OCI-LY3 (cell line): ENCODE results near the gene MYH6.

Experiments
- H2AFZ ChIP-seq: fragments of 200-600, 300-600 bp; shearing (Covaris generic); 2 replicates; pipeline ENCODE4 v1.6.0; 2014; ENCODE audit warnings: antibody characterized with exemption, low read depth, low read length
- H3K27ac ChIP-seq: fragments of 200-600, 300-600 bp; sonication (generic); 2 replicates; pipeline ENCODE4 v1.5.1; 2014; ENCODE audit warnings: mild to moderate bottlenecking, low read length, moderate library complexity, mixed read lengths
- H3K27me3 ChIP-seq: fragments of 200-600, 300-600 bp; sonication (generic); 2 replicates; pipeline ENCODE4 v1.6.1; 2014; ENCODE audit warnings: low read depth, low read length, mixed read lengths
- H3K36me3 ChIP-seq: fragments of 200-600, 300-600 bp; sonication (generic); replicated peaks from 2 replicates; pipeline ENCODE3; 2014; ENCODE audit warnings: low read depth, low read length, mixed read lengths
- H3K4me1 ChIP-seq: fragments of 300-600, 200-600 bp; sonication (generic); 2 replicates; pipeline ENCODE4 v1.6.1; 2014; ENCODE audit warnings: low read length, mixed read lengths
- H3K4me2 ChIP-seq: fragments of 200-600, 300-600 bp; sonication (generic); 2 replicates; pipeline ENCODE4 v1.6.1; 2014; ENCODE audit warnings: low read length, mixed read lengths
- H3K4me3 ChIP-seq: fragments of 300-600, 200-600 bp; sonication (generic); 2 replicates; pipeline ENCODE4 v1.5.1; 2014; ENCODE audit warnings: antibody characterized with exemption, mild to moderate bottlenecking, low read length, moderate library complexity
- H3K79me2 ChIP-seq: fragments of 300-600, 200-600 bp; shearing (Covaris generic); 2 replicates; pipeline ENCODE4 v1.6.1; 2014; ENCODE audit warnings: mild to moderate bottlenecking, low read length, mixed read lengths
- H3K9ac ChIP-seq: fragments of 300-600, 200-600 bp; shearing (Covaris generic); 2 replicates; pipeline ENCODE4 v1.6.0; 2014; ENCODE audit warnings: mild to moderate bottlenecking, low read length, moderate library complexity
- H3K9me3 ChIP-seq: fragments of 200-600, 300-600 bp; shearing (Covaris generic); 2 replicates; pipeline ENCODE4 v1.6.1; 2014; ENCODE audit warnings: low read length, mixed read lengths; ENCODE audit not compliant: insufficient read depth
- H4K20me1 ChIP-seq: fragments of 200-600, 300-600 bp; sonication (generic); 2 replicates; pipeline ENCODE4 v1.6.1; 2016; ENCODE audit warnings: low read length, mixed read lengths; ENCODE audit not compliant: insufficient read depth
- EZH2phosphoT487 ChIP-seq: fragments of 200-600 bp; shearing (Covaris generic); IDR thresholded peaks from 2 replicates; pipeline ENCODE4 v1.6.1; 2018; ENCODE audit warnings: antibody characterized with exemption, mixed run types, low read depth
- TF ChIP-seq, protein P1 (sequence below): fragments of 200-600, 300-600 bp; sonication (generic); IDR thresholded peaks from 2 replicates; pipeline ENCODE4 v1.5.1; 2014; ENCODE audit warnings: antibody characterized with exemption, low read length, low read depth

MYH6 gene

DNA sequence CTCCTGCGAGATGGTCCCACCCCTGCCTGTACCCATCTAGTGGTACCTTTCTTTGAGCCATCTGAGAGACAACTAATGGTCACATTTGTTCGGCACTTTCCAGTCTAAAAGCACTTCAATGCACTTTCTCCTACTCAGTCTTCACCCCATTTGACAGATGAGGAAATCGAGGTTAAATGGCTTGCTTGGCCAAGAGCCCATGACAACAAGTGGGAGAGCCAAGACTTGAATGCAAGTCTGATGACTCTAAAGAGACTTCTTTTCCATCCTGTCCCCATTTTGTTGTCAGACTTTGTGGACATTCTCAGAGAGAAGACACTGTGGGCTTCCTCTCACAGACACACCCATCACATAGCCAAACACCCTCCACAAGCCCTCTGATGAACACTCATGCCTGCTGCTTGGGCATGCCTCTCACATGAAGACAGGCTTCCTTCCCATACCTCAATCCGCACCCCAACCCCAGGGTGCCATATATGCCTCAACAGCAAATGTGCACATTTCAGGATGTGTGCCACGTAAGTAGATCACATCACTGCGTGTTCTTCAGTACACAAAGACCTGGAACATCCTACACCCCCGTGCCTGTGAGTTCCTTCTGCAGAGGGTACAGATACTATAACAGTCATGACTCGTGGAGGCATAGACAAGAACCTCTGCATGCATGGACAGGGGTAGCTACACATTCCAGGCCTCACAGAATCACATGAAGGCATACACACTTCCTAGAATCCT is 26.6 kb upstream of the MYH6 start:
- no peak overlapping the region for H3K9ac ChIP-seq
- no peaks in the 10 kb centered on the region for H3K36me3 ChIP-seq
- H2AFZ ChIP-seq: no peak overlapping the region
- no peak for TF ChIP-seq EZH2phosphoT487
- TF ChIP-seq, protein P1, sequence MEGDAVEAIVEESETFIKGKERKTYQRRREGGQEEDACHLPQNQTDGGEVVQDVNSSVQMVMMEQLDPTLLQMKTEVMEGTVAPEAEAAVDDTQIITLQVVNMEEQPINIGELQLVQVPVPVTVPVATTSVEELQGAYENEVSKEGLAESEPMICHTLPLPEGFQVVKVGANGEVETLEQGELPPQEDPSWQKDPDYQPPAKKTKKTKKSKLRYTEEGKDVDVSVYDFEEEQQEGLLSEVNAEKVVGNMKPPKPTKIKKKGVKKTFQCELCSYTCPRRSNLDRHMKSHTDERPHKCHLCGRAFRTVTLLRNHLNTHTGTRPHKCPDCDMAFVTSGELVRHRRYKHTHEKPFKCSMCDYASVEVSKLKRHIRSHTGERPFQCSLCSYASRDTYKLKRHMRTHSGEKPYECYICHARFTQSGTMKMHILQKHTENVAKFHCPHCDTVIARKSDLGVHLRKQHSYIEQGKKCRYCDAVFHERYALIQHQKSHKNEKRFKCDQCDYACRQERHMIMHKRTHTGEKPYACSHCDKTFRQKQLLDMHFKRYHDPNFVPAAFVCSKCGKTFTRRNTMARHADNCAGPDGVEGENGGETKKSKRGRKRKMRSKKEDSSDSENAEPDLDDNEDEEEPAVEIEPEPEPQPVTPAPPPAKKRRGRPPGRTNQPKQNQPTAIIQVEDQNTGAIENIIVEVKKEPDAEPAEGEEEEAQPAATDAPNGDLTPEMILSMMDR: no peak
- H3K4me1 ChIP-seq: no peaks in the 10 kb centered on the region
- peaks cover 20% of the 10 kb centered on the region; the same call in 1 of the 2 replicates for H3K27me3 ChIP-seq
- no peak overlapping the region for H3K4me3 ChIP-seq
- H3K9me3 ChIP-seq: no peaks in the 10 kb centered on the region
- no peak overlapping the region for H3K27ac ChIP-seq
- no peak overlapping the region for H3K4me2 ChIP-seq
- no peaks in the 10 kb centered on the region for H3K79me2 ChIP-seq
- no peaks in the 10 kb centered on the region for H4K20me1 ChIP-seq

- Histone ChIP-seq H3K27ac (no peak overlapping the region), H2AFZ (no peak overlapping the region), H3K9ac (no peak overlapping the region), H3K9me3 (no peaks in the 10 kb centered on the region), H3K4me1 (no peaks in the 10 kb centered on the region), H3K4me2 (no peak overlapping the region), H3K4me3 (no peak overlapping the region), H4K20me1 (no peaks in the 10 kb centered on the region), H3K36me3 (no peaks in the 10 kb centered on the region), H3K79me2 (no peaks in the 10 kb centered on the region), H3K27me3 (peaks cover 20% of the 10 kb centered on the region; the same call in 1 of the 2 replicates)
- TF ChIP-seq, protein P1: no peak
- TF ChIP-seq EZH2phosphoT487: no peak
Measured at GRCh38 chr14:23433457-23433856, 25.4 kb upstream of the MYH6 start.

GRCh38 chr14:23432946-23433345 is 24.9 kb upstream of the MYH6 start:
- Histone ChIP-seq H3K4me2 (no peak overlapping the region), H3K27ac (no peak overlapping the region), H3K9me3 (no peaks in the 10 kb centered on the region), H2AFZ (no peak overlapping the region), H3K36me3 (no peaks in the 10 kb centered on the region), H3K9ac (no peak overlapping the region), H3K79me2 (no peaks in the 10 kb centered on the region), H3K4me3 (no peak overlapping the region), H3K4me1 (no peaks in the 10 kb centered on the region), H4K20me1 (no peaks in the 10 kb centered on the region), H3K27me3 (peaks cover 20% of the 10 kb centered on the region; the same call in 1 of the 2 replicates)
- TF ChIP-seq, protein P1: no peak
- no peak for TF ChIP-seq EZH2phosphoT487

DNA sequence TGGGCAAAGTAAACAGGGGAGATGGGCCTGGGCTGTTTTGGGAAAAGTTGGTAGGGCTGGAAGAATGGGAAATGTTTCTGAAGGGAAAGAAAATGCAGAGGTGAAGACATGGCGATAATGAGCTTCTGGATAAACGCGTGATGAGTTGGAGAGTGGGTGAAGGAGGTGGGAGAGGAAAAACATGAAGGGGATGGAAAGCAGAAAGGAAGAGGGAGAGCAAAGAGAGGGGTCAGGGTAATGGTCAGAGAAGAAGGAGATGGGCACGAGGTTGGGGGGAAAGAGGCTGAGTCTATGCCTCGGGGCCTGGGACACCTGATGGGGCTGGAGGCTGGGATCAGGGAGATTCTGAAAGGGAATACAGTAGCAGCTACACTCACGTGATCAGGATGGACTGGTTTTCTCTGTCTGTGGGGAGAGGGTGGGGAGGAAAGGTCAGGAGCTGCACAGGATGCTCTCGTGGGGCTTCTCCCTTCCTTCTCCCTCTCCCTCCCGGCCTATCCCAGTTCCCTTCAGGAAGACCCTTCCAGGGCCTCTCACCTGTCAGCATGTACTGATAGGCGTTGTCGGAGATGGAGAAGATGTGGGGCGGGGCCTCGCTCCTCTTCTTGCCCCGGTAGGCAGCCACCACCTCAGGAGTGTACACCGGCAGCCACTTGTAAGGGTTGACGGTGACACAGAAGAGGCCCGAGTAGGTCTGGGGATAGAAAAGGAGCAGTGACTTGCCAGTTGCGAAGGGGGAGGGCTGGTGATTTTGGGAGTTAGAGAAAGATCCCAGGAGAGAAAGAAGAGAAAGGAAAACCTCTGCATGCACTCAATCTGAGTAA is 24.2 kb upstream of the MYH6 start:
- Histone ChIP-seq H3K9me3 (no peaks in the 10 kb centered on the region), H2AFZ (no peak overlapping the region), H3K36me3 (no peaks in the 10 kb centered on the region), H3K27ac (no peak overlapping the region), H3K4me1 (no peaks in the 10 kb centered on the region), H3K4me2 (no peak overlapping the region), H3K27me3 (peaks cover 20% of the 10 kb centered on the region; the same call in 1 of the 2 replicates), H3K9ac (no peak overlapping the region), H3K4me3 (no peak overlapping the region), H4K20me1 (no peaks in the 10 kb centered on the region), H3K79me2 (no peaks in the 10 kb centered on the region)
- TF ChIP-seq EZH2phosphoT487: no peak
- TF ChIP-seq, protein P1: no peak
